Left hindlimb (tissue), 1 donor: ENCODE results near the gene TFDP1.

ENCODE experiments used
- DNase-seq: peaks from one replicate; pipeline ENCODE4 v3.0.0-alpha.2; 2018

TFDP1 gene

GRCh38 chr13:113636266-113636963, 51.9 kb downstream of the TFDP1 start:
- no peak for DNase-seq

DNA sequence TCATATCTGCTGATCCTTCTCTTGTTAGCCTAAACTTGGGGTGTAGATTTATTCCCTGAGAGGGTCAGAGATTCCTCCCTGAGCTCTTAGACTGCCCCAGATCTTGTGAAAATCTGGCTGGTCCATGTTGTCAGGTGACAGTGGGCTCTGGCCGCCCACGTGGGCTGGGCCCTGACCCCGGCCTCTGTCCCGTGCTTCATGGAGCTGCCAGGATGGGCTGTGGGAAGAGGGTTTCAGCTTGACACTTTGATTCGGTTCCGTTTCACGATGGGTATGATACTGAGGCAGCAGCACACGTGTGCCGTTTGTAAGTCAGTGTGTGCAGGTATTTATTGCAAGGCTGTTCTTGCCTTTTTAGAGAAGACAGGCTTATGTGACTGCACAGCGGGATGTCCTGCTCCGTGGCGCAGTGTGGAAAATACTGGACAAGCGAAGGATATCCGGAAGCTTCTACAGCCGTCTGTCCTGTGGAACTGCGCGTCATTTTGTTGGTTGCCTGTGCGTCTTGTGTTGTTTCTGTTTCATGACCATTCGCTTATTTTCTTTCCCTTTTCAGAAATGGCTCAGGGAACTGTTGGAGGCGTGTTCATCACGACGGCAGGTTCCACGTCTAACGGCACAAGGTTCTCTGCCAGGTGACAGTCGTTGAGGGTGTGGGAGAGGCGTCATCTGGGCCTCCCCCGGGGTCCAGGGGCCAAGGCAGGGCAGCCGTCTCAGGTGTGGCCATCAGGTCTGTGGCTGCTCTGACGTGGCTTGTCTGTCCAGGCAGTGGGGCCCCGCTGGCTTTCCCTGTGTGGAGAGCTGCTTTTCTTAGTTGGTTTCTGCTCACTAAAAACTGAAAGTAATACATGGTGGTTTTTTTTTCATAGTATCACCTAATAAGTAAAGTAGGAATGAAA, 53.0 kb downstream of the TFDP1 start:
- DNase-seq = no peak

DNA sequence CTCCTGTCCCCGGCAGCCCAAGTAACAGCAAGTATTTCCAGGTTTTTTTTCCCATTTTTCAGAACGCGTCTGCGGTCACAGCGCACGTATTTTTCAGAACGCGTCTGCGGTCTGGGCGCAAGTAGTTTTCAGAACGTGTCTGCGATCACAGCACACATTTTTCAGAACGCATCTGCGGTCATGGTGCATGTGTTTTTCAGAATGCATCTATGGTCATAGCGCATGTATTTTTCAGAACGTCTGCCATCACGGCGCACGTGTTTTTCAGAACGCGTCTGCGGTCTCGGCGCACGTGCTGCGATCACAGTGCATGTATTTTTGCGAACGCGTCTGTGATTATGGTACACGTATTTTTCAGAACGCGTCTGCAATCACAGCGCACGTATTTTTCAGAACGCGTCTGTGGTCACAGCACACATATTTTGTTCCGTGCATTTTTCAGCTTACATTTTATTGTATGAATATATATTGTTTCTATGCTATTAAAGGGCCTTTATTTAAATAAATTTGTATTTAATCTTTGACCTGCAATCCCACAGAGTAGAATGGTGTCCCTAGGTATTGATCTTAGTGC, 53.7 kb downstream of the TFDP1 start:
- DNase-seq = no peak

DNA sequence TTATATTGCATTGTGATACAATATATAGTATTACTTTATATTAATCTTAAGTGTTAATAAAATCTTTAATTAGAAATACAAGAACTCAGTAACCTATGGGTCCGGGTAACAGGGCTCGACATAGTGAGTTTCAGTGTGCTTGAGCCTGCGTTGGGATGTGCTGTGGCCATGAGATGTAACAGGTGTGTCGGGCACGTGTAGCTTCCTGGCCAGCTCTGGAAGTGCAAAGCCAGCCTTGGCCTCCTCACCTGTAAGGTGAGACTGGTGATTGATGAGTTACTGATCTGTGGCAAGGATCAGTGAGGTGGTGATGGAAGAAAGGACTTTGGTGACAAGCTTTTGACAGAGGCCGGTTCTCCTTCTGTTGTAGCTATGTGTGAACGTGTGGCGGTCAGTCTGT, 54.3 kb downstream of the TFDP1 start:
- no peak for DNase-seq

GRCh38 chr13:113639616-113640262, 55.2 kb downstream of the TFDP1 start:
- peak; percentile 30 for DNase-seq

DNA sequence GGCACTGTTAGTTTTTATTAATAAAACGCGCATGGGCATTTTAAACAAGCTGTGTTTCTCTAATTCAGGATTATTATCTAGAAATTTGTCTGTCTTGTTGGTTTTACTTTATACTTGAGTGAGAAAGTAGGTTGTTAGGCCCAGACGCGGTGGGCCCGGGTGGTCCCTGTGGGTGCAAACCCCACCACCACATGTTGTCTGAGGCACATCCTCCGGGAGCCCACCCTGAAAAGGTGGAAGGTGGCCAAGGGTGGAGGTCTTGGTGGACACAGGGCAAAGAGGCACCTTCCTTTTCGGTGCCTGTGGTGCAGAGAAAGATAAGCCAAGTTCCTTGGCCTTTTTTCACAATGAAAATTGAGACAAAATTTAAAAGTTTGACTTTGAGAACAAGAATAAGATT, 56.9 kb downstream of the TFDP1 start:
- DNase-seq = peak; percentile 2

- no peak for DNase-seq
Observed at GRCh38 chr13:113642563-113642962, 58.0 kb downstream of the TFDP1 start.

DNA sequence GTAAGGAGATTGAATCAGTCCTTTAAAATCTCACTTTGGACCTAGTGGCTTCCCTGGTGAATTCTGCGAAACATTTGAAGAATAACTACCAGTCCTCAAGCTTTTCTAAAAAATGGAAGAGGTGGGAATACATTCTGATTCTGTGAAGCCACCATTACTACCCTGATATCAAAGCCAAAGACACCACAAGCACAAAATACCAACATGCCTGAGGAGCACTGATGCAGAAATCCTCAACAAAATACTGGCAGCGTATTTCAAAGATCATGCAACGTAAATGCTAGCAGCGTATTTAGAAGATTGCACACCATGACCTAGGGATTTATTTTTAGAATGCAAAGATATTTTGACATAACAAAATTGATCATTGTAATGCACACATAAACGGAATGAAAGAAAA, 59.0 kb downstream of the TFDP1 start:
- no peak for DNase-seq

DNA sequence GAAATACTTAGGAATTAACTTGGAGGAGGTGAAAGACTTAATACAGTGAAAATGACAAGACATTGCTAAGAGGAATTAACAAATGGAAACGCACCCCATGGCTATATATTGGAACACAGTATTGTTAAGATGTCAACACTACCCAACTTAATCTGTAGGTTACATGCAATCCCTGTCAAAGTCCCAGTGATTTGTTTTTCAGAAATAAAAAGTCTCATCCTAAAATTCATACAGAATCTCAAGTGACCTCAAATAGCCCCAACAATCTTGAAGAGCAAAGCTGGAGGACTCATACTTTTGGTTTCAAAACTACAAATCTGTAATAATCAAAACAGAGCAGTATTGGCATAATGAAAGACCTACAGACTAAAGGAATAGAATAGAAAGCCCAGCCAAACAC, 60.2 kb downstream of the TFDP1 start:
- DNase-seq = no peak

GRCh38 chr13:113645329-113645728, 60.8 kb downstream of the TFDP1 start:
- DNase-seq = no peak

GRCh38 chr13:113646376-113646775, 61.8 kb downstream of the TFDP1 start:
- peak; percentile 27 for DNase-seq

DNA sequence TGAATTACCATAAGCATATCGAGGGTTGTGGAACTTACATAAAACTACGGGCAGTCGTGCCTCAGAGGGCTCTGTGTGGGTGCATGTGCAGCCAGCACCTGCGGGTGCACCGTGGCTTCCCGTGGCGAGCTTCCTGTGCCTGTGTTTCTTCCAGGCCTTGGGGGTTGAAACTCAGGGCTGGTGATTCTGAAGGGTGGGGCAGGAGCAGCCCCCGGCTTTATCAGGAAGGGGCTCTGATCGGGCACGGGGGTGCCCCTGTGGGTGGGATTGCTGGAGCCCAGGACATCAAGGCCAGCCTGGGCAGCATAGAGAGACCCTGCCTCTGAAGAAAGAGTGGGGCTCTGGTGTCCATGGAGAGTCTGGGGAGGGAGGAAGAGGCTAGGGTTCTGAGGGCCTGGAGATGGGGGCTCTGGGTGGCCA, 62.4 kb downstream of the TFDP1 start:
- DNase-seq = peak; percentile 26

DNA sequence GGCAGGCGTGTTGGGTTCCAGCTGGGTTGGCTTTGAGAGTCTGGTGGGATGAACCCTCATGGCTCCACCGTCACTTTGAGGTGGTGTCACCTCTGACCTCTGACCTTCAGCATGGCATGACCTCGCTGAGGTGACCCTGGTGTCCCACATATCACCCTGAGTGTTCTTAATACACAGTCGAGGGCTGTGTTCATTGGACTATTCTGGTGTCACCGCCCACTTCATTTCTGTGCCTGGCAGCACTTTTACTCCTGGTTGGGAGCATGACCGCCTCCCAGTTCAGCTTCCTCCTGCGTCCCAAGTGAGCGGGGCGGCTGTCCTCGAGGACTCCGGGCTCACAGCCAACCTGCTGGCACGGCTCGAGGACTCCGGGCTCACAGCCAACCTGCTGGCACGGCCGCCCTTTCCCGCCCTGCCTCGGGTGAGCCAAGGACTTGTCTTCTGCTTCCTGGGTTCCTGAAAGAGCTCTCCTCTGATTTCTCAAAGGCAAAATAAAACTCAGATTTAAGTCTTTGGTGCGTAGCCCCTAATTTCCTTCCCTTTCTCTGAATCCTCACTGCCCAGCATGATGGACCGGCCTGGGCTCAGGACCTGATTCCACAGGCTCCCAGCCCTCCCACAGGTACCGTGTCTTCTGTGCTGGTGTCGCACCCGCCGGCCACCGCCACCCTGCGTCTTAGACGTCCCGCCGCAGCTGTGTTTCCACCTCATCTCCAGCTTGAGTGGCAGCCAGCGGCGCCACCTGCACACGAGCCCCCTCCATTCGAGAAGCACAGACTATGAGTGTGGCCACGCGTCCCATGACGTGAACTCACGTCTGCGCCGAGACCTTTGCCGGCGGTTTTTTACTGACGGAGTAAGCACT, 63.0 kb downstream of the TFDP1 start:
- DNase-seq = peak; percentile 80

DNA sequence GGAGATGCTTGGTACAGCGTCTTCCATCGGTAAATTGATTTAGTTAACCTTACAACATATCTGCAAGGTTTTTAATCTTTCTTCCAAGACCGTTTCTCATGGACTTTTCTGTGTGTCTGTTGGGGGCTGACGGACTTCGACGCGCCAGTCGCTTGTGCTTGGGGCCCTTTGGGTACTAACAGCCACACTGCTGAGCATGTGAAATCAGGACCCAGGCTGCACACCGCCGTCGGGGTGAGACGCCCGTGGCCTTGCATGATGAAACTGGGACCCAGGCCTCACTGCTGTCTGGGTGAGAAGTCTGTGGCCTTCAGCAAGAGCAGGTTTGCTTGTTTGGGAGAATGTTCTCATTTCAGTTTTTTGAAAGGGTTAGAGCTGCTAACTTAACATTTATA, 63.7 kb downstream of the TFDP1 start:
- DNase-seq = peak; percentile 22

DNA sequence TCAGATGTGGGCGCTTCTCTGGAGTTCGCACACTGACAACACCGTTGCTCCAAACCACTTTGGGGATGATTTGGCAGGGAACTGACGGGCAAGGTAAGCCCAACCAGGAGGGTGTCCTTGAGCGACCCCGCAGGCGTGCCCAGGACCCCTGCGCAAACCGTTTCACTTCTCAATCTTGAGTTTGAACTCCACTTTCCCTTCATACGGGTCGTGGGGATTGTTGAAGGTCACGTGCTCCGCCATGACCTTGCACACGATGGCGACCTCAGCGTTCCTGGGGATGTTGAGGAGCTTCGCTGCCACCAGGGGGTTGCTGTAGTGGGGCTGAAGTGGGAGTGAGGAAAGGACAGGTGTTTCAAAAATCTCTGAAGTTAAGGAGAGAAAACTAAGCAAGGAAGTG, 64.7 kb downstream of the TFDP1 start:
- DNase-seq = peak; percentile 16

- DNase-seq = peak; percentile 9
Observed at GRCh38 chr13:113650275-113650674, 65.7 kb downstream of the TFDP1 start.

DNA sequence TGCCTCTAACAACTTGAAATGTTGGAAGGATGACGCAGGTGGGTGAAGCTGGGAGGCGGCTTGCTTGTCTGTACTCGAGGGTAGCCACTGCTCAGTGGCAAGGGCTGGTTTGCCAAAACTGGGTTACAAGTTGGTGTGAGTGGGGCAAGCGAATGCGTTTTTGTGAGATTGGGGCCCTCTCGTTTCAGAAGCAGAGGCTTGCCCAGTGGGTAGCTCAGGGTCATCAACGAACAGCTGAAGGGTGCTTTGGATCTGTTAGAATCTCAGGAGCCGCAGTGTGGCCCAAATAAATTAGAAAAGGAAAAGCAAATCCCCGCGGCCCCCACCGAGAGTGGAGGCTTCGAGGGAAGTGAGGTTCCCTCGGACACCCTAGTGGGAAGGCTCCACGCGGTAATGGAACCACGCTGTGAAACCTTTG, 66.2 kb downstream of the TFDP1 start:
- no peak for DNase-seq

DNA sequence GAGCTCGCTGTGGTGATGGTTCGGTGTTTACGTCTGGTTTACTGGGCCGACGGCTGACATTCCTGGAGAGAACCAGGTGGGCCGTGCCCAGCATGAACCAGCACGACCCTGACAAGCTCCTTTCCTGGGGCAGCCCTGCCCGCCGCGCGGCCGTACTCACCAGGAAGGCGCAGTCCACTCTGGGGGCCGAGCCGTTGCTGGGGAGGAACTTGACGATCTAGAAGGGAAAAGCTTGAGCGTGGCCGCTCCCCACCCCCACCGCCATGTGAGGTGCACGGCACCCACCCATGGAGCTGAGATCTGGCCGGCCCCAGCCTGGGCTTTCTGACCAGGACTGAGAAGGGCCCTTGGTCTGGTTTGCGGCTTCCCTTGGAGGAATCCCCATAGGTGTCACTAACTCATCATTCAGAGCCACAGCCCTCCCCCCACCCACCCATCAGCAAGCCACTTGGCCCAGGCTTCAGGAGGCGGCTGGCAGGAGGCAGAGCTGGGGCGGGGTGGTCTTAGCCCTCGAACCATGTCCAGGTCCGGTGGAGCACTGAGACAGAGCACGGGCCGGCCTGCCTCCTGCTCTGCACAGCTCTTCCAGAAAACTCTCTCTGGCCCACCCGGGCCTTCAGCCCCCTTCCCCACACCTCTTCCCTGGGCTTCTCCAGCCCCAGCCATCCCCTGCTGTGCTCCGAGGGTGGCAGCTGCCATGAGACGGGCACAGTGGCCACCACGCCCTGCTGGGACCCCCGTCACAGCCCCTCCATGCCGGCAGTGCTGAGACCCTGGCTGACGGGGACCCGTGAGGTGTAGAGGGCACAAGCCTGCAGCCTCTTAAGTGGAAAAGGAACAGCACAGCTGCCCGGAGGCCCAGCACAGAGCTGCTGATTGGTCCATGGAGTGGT, 67.2 kb downstream of the TFDP1 start:
- peak; percentile 30 for DNase-seq

DNA sequence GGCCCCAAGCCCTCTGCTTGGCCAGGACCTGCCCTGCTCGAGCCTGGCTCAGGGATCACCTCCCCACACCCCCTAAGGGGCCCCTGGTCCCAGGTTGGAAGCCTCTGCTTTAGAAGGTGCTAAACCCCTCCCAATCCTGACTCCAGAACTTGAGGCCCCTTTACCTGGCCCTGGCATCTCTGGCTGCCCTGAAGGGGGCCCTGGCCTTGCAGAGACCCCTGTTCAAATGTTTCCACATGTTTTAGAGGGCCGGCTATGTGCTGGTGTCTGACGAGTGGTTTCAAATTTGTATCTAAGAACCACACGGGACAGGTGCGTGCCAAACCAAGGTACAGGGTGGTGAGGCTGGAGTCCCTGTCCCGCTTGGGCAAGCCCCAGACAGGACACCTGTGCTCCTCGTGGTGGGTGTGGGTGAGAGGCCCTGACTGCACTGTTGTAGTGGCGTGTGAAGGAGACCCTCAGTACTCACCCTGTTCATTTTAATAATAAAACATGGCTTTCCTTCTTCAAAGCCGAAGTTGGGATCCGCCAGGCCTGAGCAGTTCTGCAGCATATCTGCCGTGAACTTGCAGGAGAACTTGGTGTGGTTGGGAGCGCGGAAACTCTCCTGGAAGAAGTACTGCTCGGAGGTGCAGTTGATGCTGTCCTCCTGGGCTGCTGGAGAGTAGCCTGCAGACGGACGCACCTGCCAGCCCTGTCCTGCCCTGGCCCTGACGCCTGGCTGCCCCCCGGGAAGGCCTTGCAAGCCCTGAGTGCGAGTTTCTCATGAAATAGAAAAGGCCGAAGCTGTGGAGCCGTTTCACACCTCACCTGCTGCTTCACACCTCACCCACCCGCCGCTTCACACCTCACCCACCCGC, 68.1 kb downstream of the TFDP1 start:
- peak; percentile 21 for DNase-seq
